NCI-H345 (cell line): ENCODE measurements around the gene SERPINE1.
"Not testable (repeated sequence)": the region's sequence is repeated elsewhere in the genome, so short reads cannot be mapped to it uniquely, and the experiment has no call there.

ENCODE experiments used
- DNase-seq: peaks from one replicate; lab custom pipeline; 2025; lab: John Stamatoyannopoulos, UW

Gene SERPINE1

DNA sequence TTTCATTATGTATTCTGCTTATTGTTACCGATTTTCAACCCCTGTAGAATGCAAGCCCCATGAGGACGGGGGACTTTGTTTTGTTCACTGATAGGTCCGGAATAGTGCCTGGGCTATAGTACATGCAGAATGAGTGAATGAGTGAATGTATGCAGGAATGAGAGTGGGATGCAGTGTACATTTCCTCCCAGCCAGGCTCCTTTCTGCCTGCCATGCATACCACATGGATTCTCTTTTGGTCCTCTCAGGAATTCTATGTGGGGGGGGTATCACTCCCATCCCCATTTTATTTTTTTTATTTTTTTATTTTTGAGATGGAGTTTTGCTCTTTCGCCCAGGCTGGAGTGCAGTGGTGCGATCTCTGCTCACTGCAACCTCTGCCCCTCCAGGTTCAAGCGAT, 24.9 kb upstream of the SERPINE1 start:
- no peak for DNase-seq

DNA sequence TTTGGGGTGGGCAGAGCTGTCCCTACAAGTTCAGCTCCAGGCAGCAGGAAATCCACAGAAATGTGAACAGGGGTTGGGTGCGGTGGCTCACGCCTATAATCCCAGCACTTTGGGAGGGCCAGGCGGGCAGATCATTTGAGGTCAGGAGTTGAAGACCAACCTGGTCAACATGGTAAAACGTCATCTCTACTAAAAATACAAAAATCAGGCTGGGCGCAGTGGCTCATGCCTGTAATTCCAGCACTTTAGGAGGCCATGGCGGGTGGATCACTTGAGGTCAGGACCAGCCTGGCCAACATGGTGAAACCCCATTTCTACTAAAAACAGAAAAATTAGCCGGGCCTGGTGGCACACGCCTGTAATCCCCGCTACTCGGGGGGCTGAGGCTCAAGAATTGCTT, 23.2 kb upstream of the SERPINE1 start:
- not testable (repeated sequence) for DNase-seq

GRCh38 chr7:101104193-101104713, 22.7 kb upstream of the SERPINE1 start:
- DNase-seq = no peak

- DNase-seq = no peak
Measured at GRCh38 chr7:101104799-101105198, 22.1 kb upstream of the SERPINE1 start.

DNA sequence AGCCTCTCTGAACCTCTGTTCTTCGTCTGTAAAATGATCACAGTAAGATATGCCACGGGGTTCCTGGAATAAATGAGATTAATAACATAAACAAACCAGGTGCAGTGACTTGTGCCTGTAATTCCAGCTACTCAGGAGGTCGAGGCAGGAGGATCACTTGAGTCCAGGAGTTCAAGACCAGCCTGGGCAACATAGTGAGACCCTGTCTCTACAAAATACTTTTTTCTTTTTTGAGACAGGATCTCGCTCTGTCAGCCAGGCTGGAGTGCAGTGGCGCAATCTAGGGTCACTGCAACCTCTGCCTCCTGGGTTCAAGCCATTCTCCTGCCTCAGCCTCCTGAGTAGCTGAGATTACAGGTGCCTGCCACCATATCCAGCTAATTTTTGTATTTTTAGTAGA, 21.7 kb upstream of the SERPINE1 start:
- not testable (repeated sequence) for DNase-seq

DNA sequence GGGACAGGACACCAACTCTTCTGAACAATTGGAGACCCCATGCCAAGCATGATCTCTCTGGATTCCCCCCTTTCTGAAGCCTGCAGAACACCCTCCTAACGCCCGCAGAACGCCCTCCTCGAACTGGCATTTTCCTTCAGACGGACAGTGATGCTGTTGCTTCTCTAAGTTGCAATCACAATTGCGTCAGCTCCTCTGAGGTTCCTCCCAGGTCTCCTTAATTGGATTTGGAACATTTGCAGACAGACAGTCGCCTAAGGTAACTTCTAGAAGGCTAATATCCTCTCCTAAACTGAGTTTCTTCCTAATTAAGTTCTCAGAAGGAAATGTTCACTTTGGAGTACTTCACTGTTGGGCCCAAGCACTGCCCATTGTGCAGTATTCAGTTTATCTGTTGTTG, 20.5 kb upstream of the SERPINE1 start:
- DNase-seq = no peak

DNA sequence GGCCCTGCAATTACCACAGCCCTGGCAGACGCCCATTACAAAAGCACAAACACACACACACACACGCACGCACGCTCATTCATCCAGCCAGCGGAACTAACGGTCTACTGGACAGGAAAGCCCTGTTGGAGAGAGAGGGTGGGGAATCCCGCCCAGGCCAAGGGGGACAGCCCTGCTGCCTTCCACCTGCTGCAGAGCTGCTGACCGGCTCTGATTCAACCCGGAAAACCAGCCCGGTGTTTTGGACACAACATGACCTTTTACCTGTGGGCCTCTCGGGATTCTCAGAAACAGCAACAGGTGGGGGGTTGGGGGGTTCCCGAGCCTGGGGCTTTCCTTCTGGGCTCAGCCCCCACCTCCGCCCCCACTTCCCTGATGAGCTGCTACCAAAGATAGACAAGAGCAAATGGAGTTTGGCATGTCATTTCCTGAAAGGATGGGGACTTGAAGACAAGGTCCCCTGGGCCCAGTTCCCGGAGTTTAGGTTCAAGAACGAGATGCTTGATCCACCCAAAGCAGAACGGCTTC, 18.5 kb upstream of the SERPINE1 start:
- no peak for DNase-seq

GRCh38 chr7:101108961-101109360, 17.9 kb upstream of the SERPINE1 start:
- DNase-seq = no peak

DNA sequence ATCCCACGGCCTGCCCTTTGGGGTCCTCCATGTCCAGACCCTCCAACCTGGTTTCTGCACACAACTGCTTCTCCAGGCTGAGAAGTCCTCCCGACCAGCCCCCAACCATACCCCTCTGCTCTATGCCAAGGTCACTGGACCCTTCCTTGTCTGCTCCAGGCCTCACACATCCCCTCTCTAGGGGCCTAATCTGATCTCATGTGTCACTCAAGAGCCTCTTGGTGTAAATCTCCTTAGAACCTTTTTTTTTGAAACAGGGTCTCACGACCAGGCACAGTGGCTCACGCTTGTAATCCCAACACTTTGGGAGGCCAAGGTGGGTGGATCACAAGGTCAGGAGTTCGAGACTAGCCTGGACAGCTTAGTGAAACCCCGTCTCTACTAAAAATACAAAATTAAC, 17.5 kb upstream of the SERPINE1 start:
- no peak for DNase-seq

DNA sequence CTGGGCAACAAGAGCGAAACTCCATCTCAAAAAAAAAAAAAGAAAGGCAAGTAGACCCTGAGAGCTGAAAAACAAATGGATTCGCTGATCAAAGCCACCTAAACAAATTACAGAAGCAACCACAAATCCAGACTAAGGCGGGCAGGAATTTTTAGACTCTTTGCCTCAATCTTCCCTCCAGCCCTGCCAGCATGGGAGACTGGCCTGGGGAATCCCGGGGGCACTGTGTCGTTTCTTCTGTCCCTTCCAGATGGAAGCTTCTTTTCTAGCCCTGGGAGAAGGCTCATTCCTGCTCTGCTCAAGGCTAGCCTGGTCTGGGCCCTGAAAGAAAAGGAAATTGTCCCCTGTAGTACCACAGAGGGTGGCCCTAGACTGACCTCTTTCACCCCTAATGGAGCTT, 15.6 kb upstream of the SERPINE1 start:
- DNase-seq = no peak

DNA sequence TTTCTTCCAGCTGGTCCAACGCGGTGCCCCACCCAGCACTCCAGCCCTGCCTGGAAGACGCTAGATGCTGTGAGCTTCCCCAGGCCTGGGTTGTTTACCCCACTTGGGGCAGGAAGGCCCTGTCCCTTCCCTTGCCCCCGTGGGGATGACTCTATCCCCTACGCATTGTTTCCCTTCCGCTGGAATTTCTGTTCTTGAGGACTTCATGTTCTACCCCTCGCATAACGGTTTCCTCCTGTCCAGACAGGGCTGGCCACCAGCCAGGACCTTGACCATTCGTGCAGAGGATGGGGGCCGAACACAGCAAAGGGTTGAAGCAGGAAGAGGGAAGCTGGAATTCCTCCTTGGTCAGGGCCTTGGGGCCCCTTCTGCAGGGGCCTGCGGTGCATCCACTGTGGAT, 14.7 kb upstream of the SERPINE1 start:
- DNase-seq = no peak

DNA sequence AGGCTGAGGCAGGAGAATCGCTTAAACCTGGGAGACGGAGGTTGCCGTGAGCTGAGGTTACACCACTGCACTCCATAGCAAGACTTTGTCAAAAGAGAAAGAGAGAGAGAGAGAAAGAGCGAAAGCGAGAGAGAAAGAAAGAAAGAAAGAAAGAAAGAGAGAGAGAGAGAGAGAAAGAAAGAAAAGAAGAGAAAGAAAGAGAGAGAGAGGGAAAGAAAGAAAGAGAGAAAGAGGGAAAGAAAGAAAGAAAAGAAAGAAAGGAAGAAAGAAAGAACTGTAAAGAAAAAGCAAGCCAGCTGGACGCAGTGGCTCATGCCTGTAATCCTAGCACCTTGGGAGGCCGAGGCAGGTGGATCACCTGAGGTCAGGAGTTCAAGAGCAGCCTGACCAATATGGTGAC, 13.8 kb upstream of the SERPINE1 start:
- not testable (repeated sequence) for DNase-seq

DNA sequence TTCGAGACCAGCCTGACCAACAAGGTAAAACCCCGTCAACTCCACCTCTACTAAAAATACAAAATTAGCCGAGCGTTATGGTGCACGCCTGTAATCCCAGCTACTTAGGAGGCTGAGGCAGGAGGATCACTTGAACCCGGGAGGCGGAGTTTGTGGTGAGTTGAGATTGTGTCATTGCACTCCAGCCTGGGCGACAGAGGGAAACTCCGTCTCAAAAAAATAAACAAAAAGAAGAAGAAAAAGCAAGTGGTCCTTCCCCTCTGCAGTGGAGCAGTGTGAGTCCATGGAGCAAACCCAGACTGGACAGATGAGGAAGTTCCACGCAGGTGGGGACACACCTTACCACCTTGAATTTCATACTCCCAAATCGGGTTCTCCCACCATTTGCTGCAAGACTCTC, 13.1 kb upstream of the SERPINE1 start:
- no peak for DNase-seq

- DNase-seq = no peak
Measured at GRCh38 chr7:101114492-101114891, 12.4 kb upstream of the SERPINE1 start.

DNA sequence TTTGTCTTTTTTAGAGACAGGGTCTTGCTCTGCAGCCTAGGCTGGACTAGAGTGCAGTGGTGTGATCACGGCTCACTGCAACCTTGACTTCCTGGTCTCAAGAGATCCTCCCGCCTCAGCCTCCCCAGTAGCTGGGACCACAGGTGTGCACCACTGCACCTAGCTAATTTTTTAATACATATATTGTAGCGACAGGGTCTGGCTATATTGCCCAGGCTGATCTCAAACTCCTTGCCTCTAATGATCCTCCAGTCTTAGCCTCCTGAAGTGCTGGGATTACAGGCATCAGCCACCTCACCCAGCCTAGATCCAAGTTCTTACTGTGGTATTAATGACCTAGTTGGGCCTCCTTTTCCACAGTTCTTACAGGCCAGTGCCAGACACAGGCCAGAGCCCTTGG, 11.7 kb upstream of the SERPINE1 start:
- DNase-seq = no peak

GRCh38 chr7:101116898-101117297, 10.0 kb upstream of the SERPINE1 start:
- DNase-seq = no peak

DNA sequence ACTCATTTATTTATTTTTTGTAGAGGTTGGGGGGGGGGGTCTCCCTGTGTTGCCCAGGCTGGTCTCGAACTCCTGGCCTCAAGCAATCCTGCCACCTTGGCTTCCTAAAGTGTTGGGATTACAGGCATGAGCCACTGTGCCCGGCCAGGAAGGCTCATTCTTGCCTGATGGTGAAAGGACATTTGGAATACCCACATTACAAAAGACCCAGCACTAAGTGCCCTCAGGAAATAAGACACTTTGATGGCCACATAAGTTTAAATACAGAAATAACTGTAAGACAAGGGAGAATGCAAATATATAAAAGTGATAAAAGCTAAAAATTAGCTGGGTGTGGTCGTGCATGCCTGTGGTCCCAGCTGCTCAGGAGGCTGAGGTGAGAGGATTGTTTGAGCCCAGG, 8.0 kb upstream of the SERPINE1 start:
- no peak for DNase-seq

DNA sequence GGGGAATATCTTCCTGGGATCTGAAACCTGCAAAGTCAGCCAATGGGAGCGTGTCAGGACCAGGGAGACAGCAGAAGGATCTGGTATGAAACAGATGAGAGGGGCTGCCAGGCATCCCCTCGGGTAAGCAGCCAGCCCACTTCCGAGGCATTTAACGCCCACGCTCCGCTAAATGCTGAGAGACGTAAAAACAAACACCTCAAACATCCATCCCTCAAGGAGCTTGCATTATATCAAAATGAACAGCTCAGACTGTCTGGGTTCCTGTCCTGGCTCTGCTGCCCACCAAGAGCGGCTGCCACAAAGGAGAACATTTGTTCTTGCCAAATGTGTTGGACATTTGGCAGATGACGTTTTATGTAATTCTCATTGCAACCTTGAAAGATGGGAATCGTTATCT, 7.0 kb upstream of the SERPINE1 start:
- DNase-seq = no peak

DNA sequence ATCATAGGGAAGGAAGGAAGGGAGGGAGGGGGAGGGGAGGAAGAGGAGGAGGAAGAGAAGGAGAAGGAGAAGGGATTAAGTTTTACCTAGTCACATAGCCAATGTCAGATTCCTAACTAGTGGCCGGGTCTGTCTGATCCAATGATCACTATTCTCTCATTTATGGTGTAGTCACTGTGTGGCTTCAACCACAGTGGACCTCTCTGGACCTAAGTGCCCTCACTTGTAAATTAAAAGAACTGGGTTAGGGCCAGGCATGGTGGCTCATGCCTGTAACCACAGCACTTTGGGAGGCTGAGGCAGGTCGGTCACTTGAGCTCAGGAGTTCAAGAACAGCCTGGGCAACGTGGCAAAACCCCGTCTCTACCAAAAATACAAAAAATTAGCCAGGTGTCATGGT, 6.6 kb upstream of the SERPINE1 start:
- DNase-seq = no peak

- not testable (repeated sequence) for DNase-seq
Measured at GRCh38 chr7:101121631-101121990, 5.3 kb upstream of the SERPINE1 start.

GRCh38 chr7:101121991-101122932, 4.6 kb upstream of the SERPINE1 start:
- DNase-seq = no peak

DNA sequence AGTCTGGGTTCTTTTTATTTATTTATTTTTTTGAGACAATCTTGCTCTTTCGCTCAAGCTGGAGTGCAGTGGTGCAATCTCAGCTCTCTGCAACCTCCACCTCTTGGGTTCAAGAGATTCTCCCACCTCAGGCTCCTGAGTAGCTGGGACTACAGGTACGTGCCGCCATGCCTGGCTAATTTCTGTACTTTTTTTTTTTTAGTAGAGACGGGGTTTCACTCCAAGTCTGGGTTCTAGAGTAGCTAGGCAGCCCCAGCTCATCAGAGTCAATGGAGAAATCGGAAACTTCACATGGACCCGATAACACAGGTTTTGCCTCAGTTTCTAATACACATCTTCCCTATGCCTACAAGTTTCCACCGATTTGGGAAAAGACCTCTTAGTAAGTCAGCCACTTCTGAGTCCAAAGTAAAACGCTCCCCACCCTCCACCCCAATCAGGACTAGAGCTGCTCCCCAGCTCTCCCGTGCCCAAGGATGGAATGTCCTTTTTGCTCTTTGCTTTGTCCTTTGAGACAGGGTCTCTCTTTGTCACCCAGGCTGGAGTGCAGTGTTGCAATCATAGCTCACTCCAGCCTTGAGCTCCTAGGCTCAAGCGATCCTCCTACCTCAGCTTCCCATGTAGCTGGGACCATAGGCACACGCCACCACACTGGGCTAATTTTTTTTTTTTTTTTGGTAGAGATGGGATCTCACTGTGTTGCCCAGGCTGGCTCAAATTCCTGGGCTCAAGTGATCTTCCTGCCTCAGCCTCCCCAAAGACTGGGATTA, 3.8 kb upstream of the SERPINE1 start:
- no peak for DNase-seq

DNA sequence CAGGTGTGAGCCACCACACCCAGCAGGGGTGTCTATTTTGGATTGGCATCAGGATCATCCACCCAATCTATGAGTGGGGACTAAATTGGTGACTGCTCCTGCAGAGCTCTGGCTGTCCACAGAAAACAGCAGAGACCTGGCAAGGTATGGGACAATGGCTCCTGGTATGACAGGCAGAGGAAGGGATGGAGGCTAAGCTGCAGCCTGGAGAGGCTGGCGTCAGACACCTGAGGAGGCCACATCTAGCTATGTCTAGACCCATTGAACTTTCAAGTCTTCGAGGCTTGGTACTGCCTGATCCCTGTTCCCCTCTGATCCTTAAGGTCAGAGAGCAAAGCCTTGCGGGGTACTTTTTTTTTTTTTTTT, 3.2 kb upstream of the SERPINE1 start:
- no peak for DNase-seq
